Adrenal gland (tissue), 5 donors: ENCODE measurements around the gene C1QTNF12.

ENCODE experiments used
- POLR2A ChIP-seq, 2 donors: fragments of 450-650 bp; IDR thresholded peaks; one replicate each; pipeline ENCODE4 v1.6.1; 2017; ENCODE audit warnings: antibody characterized with exemption in 2 of 2, mild to moderate bottlenecking in 2 of 2, moderate library complexity in 1 of 2
- TF ChIP-seq, protein P1 (sequence below), 6 experiments: fragments of 450-650 bp in 4 of 6; fragments of 200-600 bp in 2 of 6; sonication (generic) in 1 of 6; IDR thresholded peaks; 1 replicate in 5 of 6; 2 replicates in 1 of 6; pipeline versions ENCODE4 v1.5.1 to v1.8.0; 2016 to 2021; ENCODE audit warnings: antibody characterized with exemption in 6 of 6, mild to moderate bottlenecking in 2 of 6, moderate library complexity in 1 of 6
- donor health status: DM: no; HTN: no; CAD: no.

DNA sequence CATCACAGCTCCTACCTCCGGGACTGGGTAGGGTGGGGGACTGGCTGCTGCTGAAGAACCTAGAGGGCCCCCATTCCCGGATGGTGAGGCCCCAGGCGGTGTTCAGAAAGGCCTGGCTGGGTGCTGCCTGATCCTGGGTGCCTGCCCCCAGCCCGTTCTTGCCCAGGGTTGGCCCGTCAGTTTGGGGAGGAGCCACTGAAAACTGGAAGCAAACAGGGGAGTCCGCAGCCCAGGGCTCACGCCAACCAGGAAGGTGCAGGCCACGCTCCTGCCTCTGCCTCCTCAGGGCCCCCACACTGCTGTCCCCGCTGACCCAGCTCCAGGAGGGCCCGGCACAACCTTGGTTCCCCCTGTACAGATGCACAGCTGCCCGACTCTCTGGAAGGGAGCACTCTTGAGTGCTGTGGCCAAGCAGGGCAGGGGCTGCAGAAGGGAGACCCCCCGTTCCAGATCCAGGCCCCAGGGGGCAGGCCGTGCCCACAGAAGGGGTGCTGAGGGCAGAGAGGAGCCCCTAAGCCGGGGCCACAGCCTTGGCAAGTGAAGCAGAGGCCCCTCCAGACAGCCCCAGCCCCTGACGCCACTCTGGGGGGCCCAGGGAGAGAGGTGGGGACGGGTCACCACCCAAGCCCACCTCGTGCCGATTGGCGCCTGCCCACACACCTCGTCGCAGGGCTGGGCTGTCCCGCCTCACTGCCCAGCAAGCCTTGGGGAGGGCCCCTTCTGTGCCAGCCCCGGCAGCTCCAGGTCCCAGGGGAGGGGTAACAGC lies 5.5 kb downstream of the C1QTNF12 start:
- TF ChIP-seq POLR2A (IDR thresholded peaks at IDR 0.05), result no peak
- TF ChIP-seq, protein P1, sequence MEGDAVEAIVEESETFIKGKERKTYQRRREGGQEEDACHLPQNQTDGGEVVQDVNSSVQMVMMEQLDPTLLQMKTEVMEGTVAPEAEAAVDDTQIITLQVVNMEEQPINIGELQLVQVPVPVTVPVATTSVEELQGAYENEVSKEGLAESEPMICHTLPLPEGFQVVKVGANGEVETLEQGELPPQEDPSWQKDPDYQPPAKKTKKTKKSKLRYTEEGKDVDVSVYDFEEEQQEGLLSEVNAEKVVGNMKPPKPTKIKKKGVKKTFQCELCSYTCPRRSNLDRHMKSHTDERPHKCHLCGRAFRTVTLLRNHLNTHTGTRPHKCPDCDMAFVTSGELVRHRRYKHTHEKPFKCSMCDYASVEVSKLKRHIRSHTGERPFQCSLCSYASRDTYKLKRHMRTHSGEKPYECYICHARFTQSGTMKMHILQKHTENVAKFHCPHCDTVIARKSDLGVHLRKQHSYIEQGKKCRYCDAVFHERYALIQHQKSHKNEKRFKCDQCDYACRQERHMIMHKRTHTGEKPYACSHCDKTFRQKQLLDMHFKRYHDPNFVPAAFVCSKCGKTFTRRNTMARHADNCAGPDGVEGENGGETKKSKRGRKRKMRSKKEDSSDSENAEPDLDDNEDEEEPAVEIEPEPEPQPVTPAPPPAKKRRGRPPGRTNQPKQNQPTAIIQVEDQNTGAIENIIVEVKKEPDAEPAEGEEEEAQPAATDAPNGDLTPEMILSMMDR (IDR thresholded peaks at IDR 0.05), result no peak
